NOMO-1 (cell line): ENCODE measurements around the gene MCF2L.

ENCODE experiments used
- DNase-seq, 2 experiments: peaks; one replicate each; lab custom pipeline; 2025; ENCODE audit not compliant: unreplicated experiment in 2 of 2; lab: John Stamatoyannopoulos, UW

Gene MCF2L

GRCh38 chr13:112962911-112963625 lies 5.9 kb upstream of the MCF2L start:
- no peak for DNase-seq

GRCh38 chr13:112963641-112964040 lies 5.4 kb upstream of the MCF2L start:
- DNase-seq, result no peak

GRCh38 chr13:112964971-112965492 lies 4.0 kb upstream of the MCF2L start:
- DNase-seq, result no peak

- no peak for DNase-seq
Measured at GRCh38 chr13:112965573-112966115, 3.4 kb upstream of the MCF2L start.

GRCh38 chr13:112966776-112967175 lies 2.2 kb upstream of the MCF2L start:
- DNase-seq, result no peak

GRCh38 chr13:112967686-112968379 lies 1.2 kb upstream of the MCF2L start:
- DNase-seq, result no peak

- no peak for DNase-seq
Measured at GRCh38 chr13:112968380-112968909, 569 bp upstream of the MCF2L start.

GRCh38 chr13:112969692-112970338 lies 801 bp downstream of the MCF2L start:
- no peak for DNase-seq

GRCh38 chr13:112970552-112971287 lies 1.7 kb downstream of the MCF2L start:
- no peak for DNase-seq

- no peak for DNase-seq
Measured at GRCh38 chr13:112971288-112971643, 2.3 kb downstream of the MCF2L start.

- DNase-seq, result no peak
Measured at GRCh38 chr13:112972258-112972657, 3.2 kb downstream of the MCF2L start.

- DNase-seq, result no peak
Measured at GRCh38 chr13:112972867-112973576, 4.0 kb downstream of the MCF2L start.

GRCh38 chr13:112973577-112973951 lies 4.5 kb downstream of the MCF2L start:
- DNase-seq, result no peak

GRCh38 chr13:112974125-112974524 lies 5.1 kb downstream of the MCF2L start:
- DNase-seq, result no peak

- no peak for DNase-seq
Measured at GRCh38 chr13:112974671-112975070, 5.7 kb downstream of the MCF2L start.

GRCh38 chr13:112975401-112975939 lies 6.5 kb downstream of the MCF2L start:
- DNase-seq, result no peak

GRCh38 chr13:112976526-112976925 lies 7.5 kb downstream of the MCF2L start:
- DNase-seq, result no peak

- no peak for DNase-seq
Measured at GRCh38 chr13:112977091-112977490, 8.1 kb downstream of the MCF2L start.

GRCh38 chr13:112977525-112977924 lies 8.5 kb downstream of the MCF2L start:
- no peak for DNase-seq
